Measurements from ENCODE around the gene PMEL.
"Not testable (repeated sequence)": the region's sequence is repeated elsewhere in the genome, so short reads cannot be mapped to it uniquely, and the experiment has no call there.

PMEL gene

GRCh38 chr12:55919032-55919431 lies 46.8 kb downstream of the PMEL start:
- not testable (repeated sequence) for H2BK5ac ChIP-seq (ENCODE audit: low read length); H2BK12ac ChIP-seq (ENCODE audit: low read length); H3K23ac ChIP-seq (ENCODE audit: low read depth, low read length, poor library complexity); H2BK120ac ChIP-seq (ENCODE audit: low read depth, low read length); H2AFZ ChIP-seq (ENCODE audit: low read length); H3K9ac ChIP-seq (ENCODE audit: low read depth, low read length, poor library complexity); H2BK15ac ChIP-seq (ENCODE audit: low read length); H4K8ac ChIP-seq (ENCODE audit: low read depth, low read length); H3K27me3 ChIP-seq (ENCODE audit: control insufficient read depth in 3 of 3, insufficient read depth in 3 of 3, low read depth in 1 of 3, low read length in 3 of 3); H3K4me3 ChIP-seq (ENCODE audit: low read length in 2 of 2); H3K4ac ChIP-seq (ENCODE audit: low read length); DNase-seq (ENCODE audit: low spot score); H3K27ac ChIP-seq (replicated peaks; ENCODE audit: low read length); H2AK5ac ChIP-seq (ENCODE audit: low read depth, low read length); H3K14ac ChIP-seq (ENCODE audit: low read length); H3K18ac ChIP-seq (ENCODE audit: low read length); H3K79me1 ChIP-seq (ENCODE audit: low read depth, low read length); H3K4me1 ChIP-seq (ENCODE audit: control insufficient read depth in 2 of 2, insufficient read depth in 1 of 2, low read depth in 1 of 2, low read length in 2 of 2); H4K91ac ChIP-seq (ENCODE audit: low read depth, low read length, poor library complexity); H3K4me2 ChIP-seq (ENCODE audit: insufficient read depth, low read length, poor library complexity, severe bottlenecking); H3K9me3 ChIP-seq (replicated peaks in 1 of 2; ENCODE audit: control insufficient read depth in 2 of 2, insufficient read depth in 1 of 2, low read depth in 1 of 2, low read length in 2 of 2)
- WGBS, 2 donors (ENCODE audit: extremely low coverage in 2 of 2, insufficient read length in 2 of 2, insufficient replicate concordance in 1 of 2), result no CpG with 5 or more reads among the region's 3 CpGs
- peaks cover 4 to 79% of the 10 kb centered on the region in 2 donors for H3K36me3 ChIP-seq (replicated peaks in 1 of 2; ENCODE audit: control insufficient read depth in 2 of 2, insufficient read depth in 2 of 2, low read length in 2 of 2)

DNA sequence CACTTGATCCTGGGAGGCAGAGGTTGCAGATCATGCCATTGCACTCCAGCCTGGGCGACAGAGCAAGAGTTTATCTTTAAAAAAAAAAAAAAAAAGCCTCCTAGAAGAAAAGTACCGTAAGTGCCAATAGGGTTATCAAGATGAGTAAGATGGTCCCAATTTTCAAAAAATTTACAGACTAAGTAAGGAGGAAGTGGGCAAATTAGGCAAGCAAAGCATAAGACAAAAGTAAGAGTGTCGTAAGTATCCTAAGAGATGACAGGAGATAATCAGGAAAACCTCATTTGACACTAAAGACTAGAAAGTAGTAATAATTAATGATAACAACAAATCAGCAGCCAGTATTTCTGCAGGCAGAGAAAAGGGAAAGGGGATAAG lies 50.4 kb downstream of the PMEL start:
- Histone ChIP-seq H3K4me2 (ENCODE audit: insufficient read depth, low read length, poor library complexity, severe bottlenecking) (no peak overlapping the region), H2BK12ac (ENCODE audit: low read length) (no peak overlapping the region), H3K27ac (replicated peaks; ENCODE audit: low read length) (no peak overlapping the region), H3K18ac (ENCODE audit: low read length) (no peak overlapping the region), H3K36me3 (replicated peaks in 1 of 2; ENCODE audit: control insufficient read depth in 2 of 2, insufficient read depth in 2 of 2, low read length in 2 of 2) (peaks cover 0 to 63% of the 10 kb centered on the region in 2 donors), H4K8ac (ENCODE audit: low read depth, low read length) (no peak overlapping the region), H2AK5ac (ENCODE audit: low read depth, low read length) (no peak overlapping the region), H2BK120ac (ENCODE audit: low read depth, low read length) (no peak overlapping the region), H3K4me1 (ENCODE audit: control insufficient read depth in 2 of 2, insufficient read depth in 1 of 2, low read depth in 1 of 2, low read length in 2 of 2) (no peaks in the 10 kb centered on the region), H4K91ac (ENCODE audit: low read depth, low read length, poor library complexity) (no peak overlapping the region), H2BK15ac (ENCODE audit: low read length) (no peak overlapping the region), H3K23ac (ENCODE audit: low read depth, low read length, poor library complexity) (no peak overlapping the region), H3K14ac (ENCODE audit: low read length) (no peak overlapping the region), H3K9ac (ENCODE audit: low read depth, low read length, poor library complexity) (no peak overlapping the region), H2AFZ (ENCODE audit: low read length) (no peak overlapping the region), H3K4ac (ENCODE audit: low read length) (no peak overlapping the region), H3K9me3 (replicated peaks in 1 of 2; ENCODE audit: control insufficient read depth in 2 of 2, insufficient read depth in 1 of 2, low read depth in 1 of 2, low read length in 2 of 2) (no peaks in the 10 kb centered on the region), H2BK5ac (ENCODE audit: low read length) (no peak overlapping the region), H3K79me1 (ENCODE audit: low read depth, low read length) (peaks cover 3% of the 10 kb centered on the region), H3K27me3 (ENCODE audit: control insufficient read depth in 3 of 3, insufficient read depth in 3 of 3, low read depth in 1 of 3, low read length in 3 of 3) (peaks cover 0 to 2% (median 0%) of the 10 kb centered on the region in 3 experiments), H3K4me3 (ENCODE audit: low read length in 2 of 2) (no peak overlapping the region)
- WGBS, 2 donors (ENCODE audit: extremely low coverage in 2 of 2, insufficient read length in 2 of 2, insufficient replicate concordance in 1 of 2), result no CpG with 5 or more reads among the region's 3 CpGs
- no peak for DNase-seq (ENCODE audit: low spot score)

- H3K4me3 ChIP-seq (ENCODE audit: low read length in 2 of 2), result no peak overlapping the region
- H3K4me2 ChIP-seq (ENCODE audit: insufficient read depth, low read length, poor library complexity, severe bottlenecking), result no peak overlapping the region
- no peak overlapping the region for H3K14ac ChIP-seq (ENCODE audit: low read length)
- H3K4me1 ChIP-seq (ENCODE audit: control insufficient read depth in 2 of 2, insufficient read depth in 1 of 2, low read depth in 1 of 2, low read length in 2 of 2), result peaks cover 2 to 5% of the 10 kb centered on the region in 2 donors
- WGBS, 2 donors (ENCODE audit: extremely low coverage in 2 of 2, insufficient read length in 2 of 2, insufficient replicate concordance in 1 of 2), result no CpG with 5 or more reads among the region's 4 CpGs
- no peak overlapping the region for H4K91ac ChIP-seq (ENCODE audit: low read depth, low read length, poor library complexity)
- no peak overlapping the region for H3K18ac ChIP-seq (ENCODE audit: low read length)
- peaks cover 2% of the 10 kb centered on the region for H3K79me1 ChIP-seq (ENCODE audit: low read depth, low read length)
- no peak overlapping the region for H4K8ac ChIP-seq (ENCODE audit: low read depth, low read length)
- no peak overlapping the region for H3K27ac ChIP-seq (replicated peaks; ENCODE audit: low read length)
- no peak overlapping the region for H3K4ac ChIP-seq (ENCODE audit: low read length)
- H3K9me3 ChIP-seq (replicated peaks in 1 of 2; ENCODE audit: control insufficient read depth in 2 of 2, insufficient read depth in 1 of 2, low read depth in 1 of 2, low read length in 2 of 2), result no peaks in the 10 kb centered on the region
- no peak overlapping the region for H2AFZ ChIP-seq (ENCODE audit: low read length)
- no peaks in the 10 kb centered on the region for H3K27me3 ChIP-seq (ENCODE audit: control insufficient read depth in 3 of 3, insufficient read depth in 3 of 3, low read depth in 1 of 3, low read length in 3 of 3)
- no peak overlapping the region for H3K9ac ChIP-seq (ENCODE audit: low read depth, low read length, poor library complexity)
- H2BK120ac ChIP-seq (ENCODE audit: low read depth, low read length), result no peak overlapping the region
- H2BK12ac ChIP-seq (ENCODE audit: low read length), result no peak overlapping the region
- H3K36me3 ChIP-seq (replicated peaks in 1 of 2; ENCODE audit: control insufficient read depth in 2 of 2, insufficient read depth in 2 of 2, low read length in 2 of 2), result peaks cover 0 to 48% of the 10 kb centered on the region in 2 donors
- no peak overlapping the region for H3K23ac ChIP-seq (ENCODE audit: low read depth, low read length, poor library complexity)
- no peak for DNase-seq (ENCODE audit: low spot score)
- H2AK5ac ChIP-seq (ENCODE audit: low read depth, low read length), result no peak overlapping the region
- no peak overlapping the region for H2BK5ac ChIP-seq (ENCODE audit: low read length)
- no peak overlapping the region for H2BK15ac ChIP-seq (ENCODE audit: low read length)
These were observed 52.9 kb downstream of the PMEL start for GRCh38 chr12:55912908-55913307.

DNA sequence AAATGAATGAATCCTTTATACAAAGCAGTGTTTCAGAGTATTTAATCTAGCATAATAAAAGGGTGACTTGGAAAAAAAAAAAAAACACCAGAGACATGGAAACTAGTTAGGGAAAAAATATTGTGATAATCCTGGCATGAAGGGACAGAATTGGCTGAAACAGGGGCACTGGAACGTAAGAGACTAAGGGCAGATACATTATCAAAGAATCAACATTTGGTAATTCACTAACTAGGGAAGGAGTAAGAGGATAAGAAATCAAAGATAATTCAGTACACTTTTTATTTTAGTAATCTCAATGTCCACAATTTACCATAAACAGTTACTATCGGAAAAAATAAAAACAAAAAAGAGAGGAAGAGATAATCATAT lies 56.3 kb downstream of the PMEL start:
- no CpG with 5 or more reads among the region's 2 CpGs for WGBS, 2 donors (ENCODE audit: extremely low coverage in 2 of 2, insufficient read length in 2 of 2, insufficient replicate concordance in 1 of 2)

More for the DNA sequence above, 56.3 kb downstream of the PMEL start:
- no peaks in the 10 kb centered on the region for H3K9me3 ChIP-seq (replicated peaks in 1 of 2; ENCODE audit: control insufficient read depth in 2 of 2, insufficient read depth in 1 of 2, low read depth in 1 of 2, low read length in 2 of 2)
- H2BK5ac ChIP-seq (ENCODE audit: low read length), result no peak overlapping the region
- H2AK5ac ChIP-seq (ENCODE audit: low read depth, low read length), result no peak overlapping the region
- no peak overlapping the region for H3K4me3 ChIP-seq (ENCODE audit: low read length in 2 of 2)
- H3K4ac ChIP-seq (ENCODE audit: low read length), result no peak overlapping the region
- H4K8ac ChIP-seq (ENCODE audit: low read depth, low read length), result no peak overlapping the region
- no peak overlapping the region for H2BK120ac ChIP-seq (ENCODE audit: low read depth, low read length)
- H3K18ac ChIP-seq (ENCODE audit: low read length), result no peak overlapping the region
- H3K14ac ChIP-seq (ENCODE audit: low read length), result no peak overlapping the region
- no peak for DNase-seq (ENCODE audit: low spot score)
- no peaks in the 10 kb centered on the region for H3K27me3 ChIP-seq (ENCODE audit: control insufficient read depth in 3 of 3, insufficient read depth in 3 of 3, low read depth in 1 of 3, low read length in 3 of 3)
- H3K23ac ChIP-seq (ENCODE audit: low read depth, low read length, poor library complexity), result no peak overlapping the region
- no peak overlapping the region for H3K4me2 ChIP-seq (ENCODE audit: insufficient read depth, low read length, poor library complexity, severe bottlenecking)
- no peak overlapping the region for H3K9ac ChIP-seq (ENCODE audit: low read depth, low read length, poor library complexity)
- H2BK12ac ChIP-seq (ENCODE audit: low read length), result no peak overlapping the region
- peaks cover 1% of the 10 kb centered on the region for H3K79me1 ChIP-seq (ENCODE audit: low read depth, low read length)
- no peak overlapping the region for H4K91ac ChIP-seq (ENCODE audit: low read depth, low read length, poor library complexity)
- no peak overlapping the region for H2BK15ac ChIP-seq (ENCODE audit: low read length)
- no peak overlapping the region for H2AFZ ChIP-seq (ENCODE audit: low read length)
- no peak overlapping the region for H3K27ac ChIP-seq (replicated peaks; ENCODE audit: low read length)
- H3K36me3 ChIP-seq (replicated peaks in 1 of 2; ENCODE audit: control insufficient read depth in 2 of 2, insufficient read depth in 2 of 2, low read length in 2 of 2), result peaks cover 0 to 28% of the 10 kb centered on the region in 2 donors
- H3K4me1 ChIP-seq (ENCODE audit: control insufficient read depth in 2 of 2, insufficient read depth in 1 of 2, low read depth in 1 of 2, low read length in 2 of 2), result peaks cover 2 to 5% of the 10 kb centered on the region in 2 donors
